DLD1 (cell line): ENCODE data around the gene SRM.
"Not testable (repeated sequence)": the region's sequence is repeated elsewhere in the genome, so short reads cannot be mapped to it uniquely, and the experiment has no call there.

ENCODE experiments used
- in situ Hi-C: cut with HindIII; loops from 2 replicates; pipeline ENCODE4 v1.10.0; 2017; ENCODE audit warnings: low sequenced_read_pairs

The SRM gene

GRCh38 chr1:11059968-11060830, at the start of gene SRM:
Gene SRM, minus strand, starts transcription at chr1:11060018. Its CDS starts 75 bp downstream, at chr1:11059943.
- in situ Hi-C loops: no loop called here

GRCh38 chr1:11109047-11109760, 49.4 kb upstream of the SRM start:
- in situ Hi-C loops: no loop called here

- in situ Hi-C loops: no loop called here
Observed at GRCh38 chr1:11107599-11107998, 47.8 kb upstream of the SRM start.

- in situ Hi-C loops: no loop called here
Observed at GRCh38 chr1:11105586-11105985, 45.8 kb upstream of the SRM start.

GRCh38 chr1:11101347-11101746, 41.5 kb upstream of the SRM start:
- in situ Hi-C loops: no loop called here

- in situ Hi-C loops: not testable (repeated sequence)
Observed at GRCh38 chr1:11100806-11101205, 41.0 kb upstream of the SRM start.

GRCh38 chr1:11100149-11100493, 40.3 kb upstream of the SRM start:
- in situ Hi-C loops: no loop called here

- in situ Hi-C loops: no loop called here
Observed at GRCh38 chr1:11099310-11100148, 39.7 kb upstream of the SRM start, which contains the start of gene EXOSC10. Gene EXOSC10, minus strand, starts transcription at chr1:11099869. Its CDS starts 38 bp downstream, at chr1:11099831.

- in situ Hi-C loops: no loop called here
Observed at GRCh38 chr1:11098931-11099309, 39.1 kb upstream of the SRM start.

- in situ Hi-C loops: not testable (repeated sequence)
Observed at GRCh38 chr1:11083784-11084183, 24.0 kb upstream of the SRM start.

- in situ Hi-C loops: no loop called here
Observed at GRCh38 chr1:11080931-11081330, 21.1 kb upstream of the SRM start.

- in situ Hi-C loops: no loop called here
Observed at GRCh38 chr1:11078631-11079030, 18.8 kb upstream of the SRM start.

- in situ Hi-C loops: not testable (repeated sequence)
Observed at GRCh38 chr1:11073398-11073797, 13.6 kb upstream of the SRM start.

- in situ Hi-C loops: no loop called here
Observed at GRCh38 chr1:11072216-11072917, 12.5 kb upstream of the SRM start.

GRCh38 chr1:11071463-11072215, 11.8 kb upstream of the SRM start:
- in situ Hi-C loops: no loop called here

GRCh38 chr1:11070876-11071275, 11.1 kb upstream of the SRM start:
- in situ Hi-C loops: no loop called here

GRCh38 chr1:11068600-11069473, 9.0 kb upstream of the SRM start:
- in situ Hi-C loops: no loop called here

GRCh38 chr1:11067716-11068599, 8.1 kb upstream of the SRM start:
- in situ Hi-C loops: no loop called here
